ENCODE measurements around the gene PLXNA2. TPM values are rescaled to one million over a fixed set of nuclear protein-coding genes. Genes with fewer than 3 reads are reported as not detected.

The PLXNA2 gene
- total and polyA plus RNA-seq, 2 donors: 1.9 to 5.6 TPM

- H3K9me3 ChIP-seq (ENCODE audit: control insufficient read depth in 2 of 2, insufficient read depth in 1 of 2, low read length in 1 of 2): no peaks in the 10 kb centered on the region
- H3K4me3 ChIP-seq (ENCODE audit: low read length in 2 of 2): no peak overlapping the region
- no peak overlapping the region for H3K27ac ChIP-seq (ENCODE audit: low read depth in 1 of 2, low read length in 1 of 2)
- peaks cover 6 to 32% of the 10 kb centered on the region in 2 donors for H3K4me1 ChIP-seq (ENCODE audit: control insufficient read depth in 2 of 2, insufficient read depth in 2 of 2, low read length in 2 of 2)
- WGBS: 90% methylated on average over 5 of the region's 5 CpGs
- H3K27me3 ChIP-seq (ENCODE audit: control insufficient read depth in 2 of 2, insufficient read depth in 1 of 2, low read length in 1 of 2): peaks cover 0 to 16% of the 10 kb centered on the region in 2 donors
- no peak for DNase-seq (ENCODE audit: low read depth in 6 of 9, low spot score in 9 of 9)
- no peaks in the 10 kb centered on the region for H3K36me3 ChIP-seq (ENCODE audit: control insufficient read depth in 2 of 2, insufficient read depth in 2 of 2, low read length in 1 of 2)
These were observed 109.7 kb downstream of the PLXNA2 start for GRCh38 chr1:208134491-208134890.

- 97% methylated on average over 2 of the region's 2 CpGs for WGBS
- Histone ChIP-seq H3K4me1 (ENCODE audit: control insufficient read depth in 2 of 2, insufficient read depth in 2 of 2, low read length in 2 of 2) (peaks cover 6 to 36% of the 10 kb centered on the region in 2 donors), H3K4me3 (ENCODE audit: low read length in 2 of 2) (no peak overlapping the region), H3K27me3 (ENCODE audit: control insufficient read depth in 2 of 2, insufficient read depth in 1 of 2, low read length in 1 of 2) (peaks cover 0 to 16% of the 10 kb centered on the region in 2 donors), H3K27ac (ENCODE audit: low read depth in 1 of 2, low read length in 1 of 2) (no peak overlapping the region), H3K9me3 (ENCODE audit: control insufficient read depth in 2 of 2, insufficient read depth in 1 of 2, low read length in 1 of 2) (no peaks in the 10 kb centered on the region), H3K36me3 (ENCODE audit: control insufficient read depth in 2 of 2, insufficient read depth in 2 of 2, low read length in 1 of 2) (no peaks in the 10 kb centered on the region)
- DNase-seq (ENCODE audit: low read depth in 6 of 9, low spot score in 9 of 9): no peak
These were observed 110.8 kb downstream of the PLXNA2 start for GRCh38 chr1:208133355-208133754.

DNA sequence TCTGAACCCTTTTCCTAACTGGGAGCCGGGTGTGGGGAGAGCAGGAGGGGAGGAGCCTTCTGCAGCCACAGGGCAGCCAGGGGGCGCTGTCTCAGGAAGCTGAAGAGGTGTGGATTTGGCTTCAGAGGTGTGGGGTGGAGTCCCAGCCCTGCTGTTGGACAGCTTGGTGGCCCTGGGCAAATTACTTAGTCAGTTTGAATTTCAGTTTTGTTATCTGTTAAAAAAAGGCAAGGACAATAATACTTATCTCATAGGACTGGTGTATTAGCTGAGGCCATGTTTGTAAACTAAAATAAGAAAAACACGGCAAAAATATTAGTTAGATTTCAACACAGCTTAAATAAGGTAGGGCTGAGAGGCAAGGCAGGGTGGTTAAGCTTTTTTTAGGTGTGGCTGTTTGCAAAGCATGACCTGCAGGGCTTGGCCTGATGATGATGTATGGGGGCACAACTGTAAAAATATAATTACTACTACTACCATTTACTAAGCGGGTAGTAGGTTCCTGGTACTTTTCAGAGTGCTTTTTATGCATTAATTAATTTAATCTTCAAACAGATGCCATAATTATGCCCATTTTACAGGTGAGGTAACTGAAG lies 111.8 kb downstream of the PLXNA2 start:
- Histone ChIP-seq H3K4me3 (ENCODE audit: low read length in 2 of 2) (no peak overlapping the region), H3K9me3 (ENCODE audit: control insufficient read depth in 2 of 2, insufficient read depth in 1 of 2, low read length in 1 of 2) (no peaks in the 10 kb centered on the region), H3K4me1 (ENCODE audit: control insufficient read depth in 2 of 2, insufficient read depth in 2 of 2, low read length in 2 of 2) (peaks cover 6 to 36% of the 10 kb centered on the region in 2 donors), H3K36me3 (ENCODE audit: control insufficient read depth in 2 of 2, insufficient read depth in 2 of 2, low read length in 1 of 2) (no peaks in the 10 kb centered on the region), H3K27me3 (ENCODE audit: control insufficient read depth in 2 of 2, insufficient read depth in 1 of 2, low read length in 1 of 2) (peaks cover 0 to 16% of the 10 kb centered on the region in 2 donors), H3K27ac (ENCODE audit: low read depth in 1 of 2, low read length in 1 of 2) (no peak overlapping the region)
- WGBS: 47% methylated on average over 4 of the region's 4 CpGs
- peak; percentile 36 to 79 (median 51) for DNase-seq (ENCODE audit: low read depth in 6 of 9, low spot score in 9 of 9)

DNA sequence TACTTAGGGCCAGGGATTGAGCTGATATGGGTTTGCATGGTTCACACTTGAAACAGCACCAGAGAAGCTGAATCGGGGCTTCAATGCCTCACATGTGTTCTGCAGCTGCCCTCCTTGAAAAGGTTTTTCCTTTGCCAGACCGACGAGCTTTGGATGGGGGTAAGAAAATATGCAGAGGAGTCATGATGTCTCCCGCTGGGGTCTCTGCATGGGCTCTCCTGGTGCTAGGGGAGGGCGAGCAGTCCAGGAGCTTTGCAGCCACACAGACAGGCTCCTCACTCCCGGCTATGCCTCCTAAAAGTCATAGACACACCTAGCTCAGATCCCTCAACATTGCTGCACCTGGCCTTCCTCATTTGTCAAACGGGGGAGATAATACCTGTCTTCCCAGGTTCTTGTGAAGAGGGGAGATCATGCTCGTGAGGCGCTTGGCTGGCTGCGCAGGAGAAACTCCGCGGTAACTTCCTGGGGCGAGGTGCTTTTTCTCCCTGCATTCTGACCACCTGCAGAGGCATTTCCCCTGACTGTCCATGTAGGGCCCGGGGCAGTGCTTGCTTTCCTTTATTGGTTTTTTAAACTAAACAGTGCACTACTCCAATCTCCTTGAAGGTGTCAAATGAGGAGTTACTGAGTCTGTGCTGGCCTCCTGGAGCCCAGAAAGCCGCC lies 112.4 kb downstream of the PLXNA2 start:
- H3K4me1 ChIP-seq (ENCODE audit: control insufficient read depth in 2 of 2, insufficient read depth in 2 of 2, low read length in 2 of 2): peaks cover 6 to 36% of the 10 kb centered on the region in 2 donors
- no peaks in the 10 kb centered on the region for H3K36me3 ChIP-seq (ENCODE audit: control insufficient read depth in 2 of 2, insufficient read depth in 2 of 2, low read length in 1 of 2)

GRCh38 chr1:208129487-208129886 lies 114.7 kb downstream of the PLXNA2 start:
- H3K27me3 ChIP-seq (ENCODE audit: control insufficient read depth in 2 of 2, insufficient read depth in 1 of 2, low read length in 1 of 2): peaks cover 0 to 16% of the 10 kb centered on the region in 2 donors
- H3K4me3 ChIP-seq (ENCODE audit: low read length in 2 of 2): no peak overlapping the region
- peaks cover 6 to 38% of the 10 kb centered on the region in 2 donors for H3K4me1 ChIP-seq (ENCODE audit: control insufficient read depth in 2 of 2, insufficient read depth in 2 of 2, low read length in 2 of 2)
- 100% methylated on average over 1 of the region's 1 CpG for WGBS
- no peak for DNase-seq (ENCODE audit: low read depth in 6 of 9, low spot score in 9 of 9)
- no peaks in the 10 kb centered on the region for H3K9me3 ChIP-seq (ENCODE audit: control insufficient read depth in 2 of 2, insufficient read depth in 1 of 2, low read length in 1 of 2)
- no peaks in the 10 kb centered on the region for H3K36me3 ChIP-seq (ENCODE audit: control insufficient read depth in 2 of 2, insufficient read depth in 2 of 2, low read length in 1 of 2)
- no peak overlapping the region for H3K27ac ChIP-seq (ENCODE audit: low read depth in 1 of 2, low read length in 1 of 2)

More for the DNA sequence above, 112.4 kb downstream of the PLXNA2 start:
- Histone ChIP-seq H3K4me3 (ENCODE audit: low read length in 2 of 2) (no peak overlapping the region), H3K9me3 (ENCODE audit: control insufficient read depth in 2 of 2, insufficient read depth in 1 of 2, low read length in 1 of 2) (no peaks in the 10 kb centered on the region), H3K27me3 (ENCODE audit: control insufficient read depth in 2 of 2, insufficient read depth in 1 of 2, low read length in 1 of 2) (peaks cover 0 to 16% of the 10 kb centered on the region in 2 donors), H3K27ac (ENCODE audit: low read depth in 1 of 2, low read length in 1 of 2) (no peak overlapping the region)
- DNase-seq (ENCODE audit: low read depth in 6 of 9, low spot score in 9 of 9): peak in 3 of 9 donors; percentile 4 to 17 (median 12)
- 28% methylated on average over 15 of the region's 15 CpGs for WGBS

- no peak for DNase-seq (ENCODE audit: low read depth in 6 of 9, low spot score in 9 of 9)
- H3K27ac ChIP-seq (ENCODE audit: low read depth in 1 of 2, low read length in 1 of 2): no peak overlapping the region
- H3K4me1 ChIP-seq (ENCODE audit: control insufficient read depth in 2 of 2, insufficient read depth in 2 of 2, low read length in 2 of 2): peaks cover 6 to 38% of the 10 kb centered on the region in 2 donors
- WGBS: 41% methylated on average over 1 of the region's 1 CpG
- H3K36me3 ChIP-seq (ENCODE audit: control insufficient read depth in 2 of 2, insufficient read depth in 2 of 2, low read length in 1 of 2): no peaks in the 10 kb centered on the region
- no peaks in the 10 kb centered on the region for H3K9me3 ChIP-seq (ENCODE audit: control insufficient read depth in 2 of 2, insufficient read depth in 1 of 2, low read length in 1 of 2)
- no peak overlapping the region for H3K4me3 ChIP-seq (ENCODE audit: low read length in 2 of 2)
- H3K27me3 ChIP-seq (ENCODE audit: control insufficient read depth in 2 of 2, insufficient read depth in 1 of 2, low read length in 1 of 2): peaks cover 0 to 16% of the 10 kb centered on the region in 2 donors
These were observed 115.1 kb downstream of the PLXNA2 start for GRCh38 chr1:208129060-208129459.

- Histone ChIP-seq H3K27ac (ENCODE audit: low read depth in 1 of 2, low read length in 1 of 2) (no peak overlapping the region), H3K27me3 (ENCODE audit: control insufficient read depth in 2 of 2, insufficient read depth in 1 of 2, low read length in 1 of 2) (peaks cover 0 to 16% of the 10 kb centered on the region in 2 donors), H3K4me1 (ENCODE audit: control insufficient read depth in 2 of 2, insufficient read depth in 2 of 2, low read length in 2 of 2) (peaks cover 6 to 38% of the 10 kb centered on the region in 2 donors), H3K36me3 (ENCODE audit: control insufficient read depth in 2 of 2, insufficient read depth in 2 of 2, low read length in 1 of 2) (no peaks in the 10 kb centered on the region), H3K4me3 (ENCODE audit: low read length in 2 of 2) (no peak overlapping the region), H3K9me3 (ENCODE audit: control insufficient read depth in 2 of 2, insufficient read depth in 1 of 2, low read length in 1 of 2) (no peaks in the 10 kb centered on the region)
- 85% methylated on average over 10 of the region's 10 CpGs for WGBS
- DNase-seq (ENCODE audit: low read depth in 6 of 9, low spot score in 9 of 9): no peak
These were observed 116.2 kb downstream of the PLXNA2 start for GRCh38 chr1:208127792-208128529.

- no peak for DNase-seq (ENCODE audit: low read depth in 6 of 9, low spot score in 9 of 9)
- no peaks in the 10 kb centered on the region for H3K9me3 ChIP-seq (ENCODE audit: control insufficient read depth in 2 of 2, insufficient read depth in 1 of 2, low read length in 1 of 2)
- peaks cover 6 to 33% of the 10 kb centered on the region in 2 donors for H3K4me1 ChIP-seq (ENCODE audit: control insufficient read depth in 2 of 2, insufficient read depth in 2 of 2, low read length in 2 of 2)
- no peak overlapping the region for H3K4me3 ChIP-seq (ENCODE audit: low read length in 2 of 2)
- H3K27me3 ChIP-seq (ENCODE audit: control insufficient read depth in 2 of 2, insufficient read depth in 1 of 2, low read length in 1 of 2): peaks cover 0 to 16% of the 10 kb centered on the region in 2 donors
- no peaks in the 10 kb centered on the region for H3K36me3 ChIP-seq (ENCODE audit: control insufficient read depth in 2 of 2, insufficient read depth in 2 of 2, low read length in 1 of 2)
- H3K27ac ChIP-seq (ENCODE audit: low read depth in 1 of 2, low read length in 1 of 2): no peak overlapping the region
- 94% methylated on average over 2 of the region's 2 CpGs for WGBS
These were observed 116.9 kb downstream of the PLXNA2 start for GRCh38 chr1:208127284-208127683.

- no peak overlapping the region for H3K27ac ChIP-seq (ENCODE audit: low read depth in 1 of 2, low read length in 1 of 2)
- H3K4me1 ChIP-seq (ENCODE audit: control insufficient read depth in 2 of 2, insufficient read depth in 2 of 2, low read length in 2 of 2): peaks cover 0 to 21% of the 10 kb centered on the region in 2 donors
- no peaks in the 10 kb centered on the region for H3K9me3 ChIP-seq (ENCODE audit: control insufficient read depth in 2 of 2, insufficient read depth in 1 of 2, low read length in 1 of 2)
- no peak for DNase-seq (ENCODE audit: low read depth in 6 of 9, low spot score in 9 of 9)
- H3K4me3 ChIP-seq (ENCODE audit: low read length in 2 of 2): no peak overlapping the region
- peaks cover 0 to 6% of the 10 kb centered on the region in 2 donors for H3K27me3 ChIP-seq (ENCODE audit: control insufficient read depth in 2 of 2, insufficient read depth in 1 of 2, low read length in 1 of 2)
- 76% methylated on average over 2 of the region's 2 CpGs for WGBS
- no peaks in the 10 kb centered on the region for H3K36me3 ChIP-seq (ENCODE audit: control insufficient read depth in 2 of 2, insufficient read depth in 2 of 2, low read length in 1 of 2)
These were observed 118.1 kb downstream of the PLXNA2 start for GRCh38 chr1:208126108-208126507.
